ENCODE measurements around the gene PAX5.

The PAX5 gene

DNA sequence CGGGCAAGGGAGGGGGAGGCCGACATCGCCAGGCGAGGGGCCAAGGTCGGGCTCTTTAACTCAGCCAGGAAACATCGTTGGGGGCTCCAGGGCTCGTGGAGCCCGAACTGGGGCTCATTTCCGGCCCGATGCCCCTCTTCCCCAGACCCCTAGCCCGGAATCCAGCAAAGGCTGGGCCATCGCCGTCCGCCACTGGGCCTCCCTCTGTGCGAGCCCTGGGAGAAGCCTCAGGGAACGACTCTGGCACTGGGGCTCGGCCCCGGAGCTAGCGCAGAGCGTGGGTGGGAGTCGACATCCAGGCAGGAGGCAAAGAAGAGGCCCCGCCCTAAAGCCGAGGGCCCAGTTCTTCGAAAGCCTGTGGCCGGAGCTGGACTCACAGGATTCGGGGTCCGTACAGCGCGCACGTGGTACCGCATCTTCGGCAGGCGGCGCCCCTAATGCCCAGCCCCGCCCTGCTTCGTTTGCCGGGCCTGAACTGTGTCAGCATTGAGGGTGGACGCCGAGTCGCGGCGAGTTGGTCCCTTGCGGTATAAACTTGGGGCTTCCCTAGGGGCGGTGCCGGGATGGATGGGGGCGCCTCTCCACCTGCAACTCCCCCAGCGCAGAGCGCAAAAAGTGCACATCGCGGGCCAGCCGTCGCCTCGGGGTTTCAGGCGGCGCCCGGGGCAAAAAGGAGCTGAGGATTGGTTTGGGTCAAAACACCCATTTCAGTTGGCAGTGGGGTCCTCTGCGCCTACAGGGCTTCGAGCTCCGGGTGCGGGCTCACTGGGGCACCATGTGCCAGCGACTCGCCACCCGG is 3.6 kb upstream of the PAX5 start:
- DNase-seq (ENCODE audit: low read depth in 2 of 2) = no peak

DNA sequence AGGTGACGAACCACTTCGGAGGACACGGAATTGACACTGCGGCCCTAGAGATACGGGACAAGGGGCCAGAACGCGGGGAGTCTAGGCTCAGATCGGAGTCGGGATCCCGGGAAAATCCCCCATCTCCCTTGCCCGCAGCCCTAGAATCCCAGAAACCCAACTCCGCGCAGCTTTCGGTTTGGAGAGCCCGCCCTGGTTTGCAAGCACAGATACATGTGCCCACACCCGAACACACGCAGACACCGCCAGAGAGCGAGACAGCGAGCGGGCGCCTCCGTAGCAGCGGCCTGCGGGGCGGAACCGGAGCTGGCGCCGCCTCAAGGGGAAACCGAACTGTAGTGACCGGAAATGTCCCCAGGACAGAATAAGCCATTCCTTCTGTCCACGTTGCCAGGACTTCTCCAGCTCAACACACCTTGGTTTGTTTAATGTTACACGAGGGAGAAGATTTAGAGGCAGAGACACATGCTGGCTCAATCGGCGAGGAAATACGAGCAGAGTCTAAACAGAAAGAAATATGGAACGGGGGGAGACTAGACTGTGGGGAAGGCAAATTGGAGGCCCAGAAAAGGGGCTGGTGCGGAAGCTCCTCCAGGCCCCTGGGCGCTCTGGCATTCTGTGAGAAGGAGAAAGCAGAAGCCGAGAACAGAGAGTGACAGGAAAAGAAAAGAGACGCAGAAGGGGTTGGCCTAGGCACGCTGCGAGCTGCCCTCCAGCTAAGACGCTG is 2.9 kb upstream of the PAX5 start:
- no peak for DNase-seq (ENCODE audit: low read depth in 2 of 2)

GRCh38 chr9:37036371-37036775 is 2.3 kb upstream of the PAX5 start:
- DNase-seq (ENCODE audit: low read depth in 2 of 2) = no peak

DNA sequence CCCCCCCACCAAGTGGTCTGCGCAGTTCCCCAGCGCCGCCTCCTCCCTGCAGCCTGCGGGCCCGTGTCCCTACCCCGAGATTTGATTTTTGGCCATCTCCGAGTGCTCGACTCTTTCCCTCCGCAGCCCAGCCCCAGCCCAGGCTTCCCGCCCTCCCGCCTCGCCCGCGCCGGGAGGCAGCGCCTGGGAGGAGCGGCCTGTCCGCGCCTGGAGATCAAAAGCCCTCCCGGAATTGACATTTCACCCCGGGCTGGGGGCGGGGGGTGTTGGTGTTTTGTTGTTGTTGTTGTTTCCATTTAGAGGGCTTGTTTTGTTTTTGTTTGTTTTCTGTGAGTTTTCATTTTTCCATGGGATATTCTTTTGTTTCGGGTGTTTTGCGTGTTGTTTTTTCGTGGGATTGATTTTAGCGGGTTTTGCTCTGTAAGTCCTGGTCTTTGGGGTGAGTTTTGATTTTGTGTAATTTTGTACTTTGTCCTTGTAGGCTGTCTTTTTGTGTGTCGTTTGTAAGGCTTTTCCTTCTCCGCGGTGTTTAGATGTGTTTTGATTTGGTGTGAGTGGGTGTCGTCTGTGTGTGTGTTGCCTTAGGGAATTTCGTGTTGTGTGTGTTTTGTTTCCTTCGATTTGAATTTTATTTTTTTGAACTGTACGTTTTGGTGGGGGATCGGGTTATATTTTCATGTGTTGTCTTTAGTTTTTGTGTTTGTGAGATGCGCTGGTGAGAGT is 1.7 kb upstream of the PAX5 start:
- no peak for DNase-seq (ENCODE audit: low read depth in 2 of 2)

GRCh38 chr9:37034938-37035647 is 1.0 kb upstream of the PAX5 start:
- no peak for DNase-seq (ENCODE audit: low read depth in 2 of 2)

DNA sequence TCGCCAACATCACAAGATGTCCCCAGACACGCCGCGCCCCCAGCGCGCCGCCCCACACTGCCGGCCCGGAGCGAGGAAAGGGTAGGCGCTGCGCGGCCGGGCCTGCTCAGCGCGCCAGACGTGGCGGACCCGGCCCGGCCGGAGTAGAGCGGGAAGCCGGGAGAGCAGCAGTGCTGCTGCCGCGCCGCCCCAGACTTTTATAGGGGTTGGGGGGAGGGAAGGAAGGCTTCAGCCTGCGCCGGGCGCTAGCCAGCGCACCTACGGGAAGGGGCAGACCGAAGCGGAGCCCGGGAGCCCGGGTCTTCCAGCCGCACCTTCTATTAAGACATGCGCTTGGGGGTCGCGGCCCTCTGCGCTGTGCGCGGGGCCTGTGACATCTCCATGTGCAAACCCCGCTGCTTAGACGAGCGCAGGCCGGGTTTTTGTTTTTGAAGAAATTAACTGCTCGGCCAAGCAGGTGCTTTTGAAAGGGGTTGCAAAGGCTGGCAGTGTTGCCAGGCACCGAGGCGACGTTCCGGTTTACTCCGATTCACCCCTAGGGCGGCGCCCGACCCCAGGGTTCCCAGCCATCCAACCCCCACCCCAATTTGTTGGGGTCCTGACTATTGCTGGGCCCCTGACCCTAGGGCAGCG is 353 bp upstream of the PAX5 start:
- no peak for DNase-seq (ENCODE audit: low read depth in 2 of 2)

DNA sequence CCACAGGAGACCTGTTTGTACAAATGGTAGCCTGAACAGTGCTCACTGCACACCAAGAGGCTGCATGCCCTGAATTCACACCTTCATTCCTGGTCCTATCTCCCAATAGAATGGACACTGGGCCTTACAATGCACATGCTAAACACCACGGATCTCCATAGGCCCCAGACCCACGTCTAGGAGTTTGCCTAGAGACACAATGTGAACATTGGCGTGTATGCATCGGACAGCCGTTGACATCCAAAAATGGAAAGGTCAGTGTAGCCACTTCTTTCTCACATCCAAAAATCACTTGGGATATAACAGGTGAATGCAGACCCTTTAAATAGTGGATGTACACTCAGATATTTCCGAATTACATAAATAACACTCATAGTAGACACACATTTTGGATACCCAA is 927 bp downstream of the PAX5 start:
- DNase-seq (ENCODE audit: low read depth in 2 of 2) = no peak

DNA sequence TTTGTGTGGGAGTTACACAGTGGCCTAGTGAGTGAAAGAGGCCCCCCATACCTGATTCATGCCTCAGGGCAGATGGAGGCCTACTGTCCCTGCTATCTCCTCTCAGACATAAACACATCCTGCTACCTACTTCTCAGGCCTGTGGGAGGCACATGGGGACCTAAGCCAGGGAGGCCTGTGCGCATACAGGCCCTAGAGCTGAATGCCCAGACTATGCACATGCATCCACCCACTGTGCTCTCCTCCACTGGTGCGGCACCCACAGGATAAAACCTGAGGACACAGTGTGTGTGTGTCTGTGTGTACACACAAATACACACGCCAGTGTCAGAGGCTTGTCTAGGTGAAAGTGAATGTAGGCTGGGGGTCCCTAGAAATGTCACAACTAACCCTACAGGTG is 1.4 kb downstream of the PAX5 start:
- no peak for DNase-seq (ENCODE audit: low read depth in 2 of 2)

DNA sequence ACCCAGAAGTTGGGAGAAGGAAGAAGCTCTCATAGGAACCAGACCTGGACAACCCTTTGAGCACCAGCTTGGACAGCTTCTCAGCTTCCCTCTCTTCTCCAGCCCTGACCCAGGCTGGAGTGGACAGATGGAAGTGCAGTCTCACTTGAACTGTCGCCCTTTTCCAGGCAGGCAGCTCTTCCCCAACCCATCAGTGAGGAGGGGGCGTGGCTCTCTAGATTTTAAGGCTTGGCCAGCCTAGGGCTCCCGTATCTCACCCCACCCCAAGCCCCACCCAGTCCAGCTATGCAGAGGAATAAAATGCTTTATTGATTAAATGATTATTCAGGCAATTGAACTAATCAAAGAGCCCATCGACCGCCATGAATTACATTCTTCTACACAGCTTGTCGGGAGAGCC is 2.2 kb downstream of the PAX5 start:
- no peak for DNase-seq (ENCODE audit: low read depth in 2 of 2)

DNA sequence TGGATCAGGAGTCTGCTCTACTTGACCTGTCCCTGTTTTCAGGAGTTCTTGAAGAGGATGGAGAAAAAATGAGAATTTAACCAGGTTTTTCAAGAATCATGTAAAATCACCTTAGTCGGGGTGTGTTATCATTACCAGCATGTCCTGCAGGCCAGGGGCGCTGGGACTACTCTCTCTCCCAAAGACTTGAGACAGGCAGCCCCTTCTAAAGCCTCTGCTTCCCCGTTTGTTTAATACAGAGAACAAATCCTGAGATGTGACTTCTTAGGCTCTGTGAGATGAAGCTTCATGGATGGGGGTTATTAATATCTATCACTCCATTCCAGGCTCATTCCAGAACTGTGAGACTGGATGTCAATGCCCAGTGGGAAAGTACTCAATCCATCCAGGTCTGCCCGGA is 3.0 kb downstream of the PAX5 start:
- no peak for DNase-seq (ENCODE audit: low read depth in 2 of 2)

GRCh38 chr9:37030611-37030939 is 3.5 kb downstream of the PAX5 start:
- no peak for DNase-seq (ENCODE audit: low read depth in 2 of 2)

GRCh38 chr9:37029776-37030610 is 4.1 kb downstream of the PAX5 start:
- DNase-seq (ENCODE audit: low read depth in 2 of 2) = no peak

DNA sequence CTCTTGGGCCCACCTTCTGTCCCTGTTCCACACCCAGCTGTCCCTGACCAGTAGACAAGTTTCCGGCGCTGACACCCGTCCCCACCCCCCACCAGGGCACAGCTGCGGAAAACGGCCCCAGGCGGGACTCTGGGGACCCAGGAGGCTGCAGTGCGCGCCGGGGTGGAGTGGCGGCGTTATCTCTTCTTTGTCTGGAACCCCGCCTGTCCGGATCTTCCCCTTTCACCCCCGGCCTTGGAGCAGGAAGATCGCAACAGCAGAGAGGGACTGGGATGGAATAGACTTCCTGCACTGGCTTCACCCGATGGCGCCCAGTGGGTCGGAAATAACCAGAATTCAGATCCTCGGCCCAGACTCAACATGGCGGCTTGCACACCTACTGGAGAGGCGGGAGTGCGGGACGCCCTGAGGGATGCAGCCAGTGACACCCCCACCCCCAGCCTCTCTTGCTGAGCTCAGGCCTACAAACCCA is 4.7 kb downstream of the PAX5 start:
- no peak for DNase-seq (ENCODE audit: low read depth in 2 of 2)

GRCh38 chr9:37028420-37029031 is 5.5 kb downstream of the PAX5 start:
- DNase-seq (ENCODE audit: low read depth in 2 of 2) = no peak

DNA sequence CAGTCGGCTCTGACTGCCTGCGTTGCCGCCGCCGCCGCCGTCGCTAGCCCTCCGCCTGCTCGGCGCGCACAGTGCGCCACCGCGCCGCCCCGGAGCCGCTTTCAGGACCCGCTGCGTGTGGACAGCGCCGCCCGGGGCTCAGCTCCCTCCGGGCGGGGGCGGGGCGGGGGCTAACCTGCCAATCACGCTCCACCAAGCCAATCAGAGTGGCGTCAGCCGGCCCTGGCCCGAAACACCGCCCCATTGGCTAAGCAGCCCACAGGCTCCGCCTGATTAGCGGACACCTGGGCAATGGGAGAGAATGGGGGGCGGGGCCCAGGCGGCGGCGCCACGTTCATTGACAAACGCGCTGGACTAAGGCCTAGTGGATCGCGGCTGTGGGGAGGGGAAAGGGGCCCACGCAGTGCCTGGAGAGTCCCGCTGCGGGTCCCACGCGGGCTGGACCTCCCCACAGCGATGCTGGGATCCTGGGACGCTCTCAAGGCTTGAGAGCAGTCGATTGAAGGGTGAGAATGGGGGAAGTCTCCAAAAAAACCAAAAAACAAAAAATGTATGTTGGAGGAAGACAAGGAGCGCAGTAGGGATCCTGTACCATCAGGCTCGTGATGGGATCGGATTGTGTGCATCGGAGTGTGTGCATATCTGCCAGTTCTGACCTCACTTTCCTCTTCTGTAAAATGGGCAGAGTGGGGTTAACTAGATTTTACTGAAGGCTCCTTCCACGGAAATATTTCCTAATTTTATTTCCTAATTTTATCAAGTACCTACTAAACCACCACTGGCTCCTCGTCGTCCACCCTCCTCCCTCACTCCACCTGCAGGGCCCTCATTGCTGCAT is 6.3 kb downstream of the PAX5 start:
- DNase-seq (ENCODE audit: low read depth in 2 of 2) = peak; percentile 65 to 74

- DNase-seq (ENCODE audit: low read depth in 2 of 2) = no peak
These were observed 7.0 kb downstream of the PAX5 start for GRCh38 chr9:37026931-37027581.

- DNase-seq (ENCODE audit: low read depth in 2 of 2) = no peak
These were observed 7.7 kb downstream of the PAX5 start for GRCh38 chr9:37026113-37026930.

- no peak for DNase-seq (ENCODE audit: low read depth in 2 of 2)
These were observed 8.3 kb downstream of the PAX5 start for GRCh38 chr9:37025823-37026112.
